ENCODE data around the gene SMAD9.

The SMAD9 gene

DNA sequence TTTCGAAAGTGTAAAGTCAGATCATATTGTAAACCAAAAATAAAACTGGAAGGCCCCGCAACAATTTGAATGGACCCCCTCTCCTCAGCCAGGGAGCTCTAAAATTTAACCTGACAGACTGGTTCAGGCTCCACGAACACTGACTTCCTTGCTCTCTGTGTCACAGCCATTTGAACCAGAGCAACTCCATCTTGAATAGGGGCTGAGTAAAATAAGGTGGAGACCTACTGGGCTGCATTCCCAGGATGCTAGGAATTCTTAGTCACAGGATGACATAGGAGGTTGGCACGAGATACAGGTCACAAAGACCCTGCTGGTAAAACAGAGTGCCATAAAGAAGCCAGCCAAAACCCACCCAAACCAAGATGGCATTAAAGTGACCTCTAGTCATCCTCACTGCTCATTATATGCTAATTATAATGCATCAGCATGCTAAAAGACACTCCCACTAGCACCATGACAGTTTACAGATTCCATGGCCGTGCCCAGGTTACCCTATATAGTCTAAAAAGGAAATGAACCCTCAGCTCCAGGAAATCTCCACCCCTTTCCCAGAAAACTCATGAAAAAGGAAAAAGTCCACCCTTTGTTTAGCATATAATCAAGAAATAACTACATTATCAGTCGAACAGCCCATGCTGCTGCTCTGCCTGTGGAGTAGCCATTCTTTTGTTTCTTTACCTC lies 57.9 kb downstream of the SMAD9 start:
- no peak for FAIRE-seq

DNA sequence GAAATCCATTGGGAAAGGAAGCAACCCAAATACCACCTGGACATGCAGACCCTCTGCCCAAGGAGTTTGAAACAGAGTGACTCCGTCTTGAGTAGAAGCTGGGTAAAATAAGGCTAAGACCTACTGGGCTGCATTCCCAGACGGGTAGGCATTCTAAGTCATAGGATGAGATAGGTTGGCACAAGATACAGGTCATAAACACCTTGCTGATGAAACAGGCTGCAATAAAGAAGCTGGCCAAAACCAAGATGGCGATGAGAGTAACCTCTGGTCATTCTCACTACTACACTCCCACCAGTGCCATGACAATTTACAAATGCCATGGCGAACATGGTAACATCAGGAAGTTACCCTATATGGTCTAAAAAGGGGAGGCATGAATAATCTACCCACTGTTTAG lies 60.8 kb downstream of the SMAD9 start:
- no peak for FAIRE-seq

DNA sequence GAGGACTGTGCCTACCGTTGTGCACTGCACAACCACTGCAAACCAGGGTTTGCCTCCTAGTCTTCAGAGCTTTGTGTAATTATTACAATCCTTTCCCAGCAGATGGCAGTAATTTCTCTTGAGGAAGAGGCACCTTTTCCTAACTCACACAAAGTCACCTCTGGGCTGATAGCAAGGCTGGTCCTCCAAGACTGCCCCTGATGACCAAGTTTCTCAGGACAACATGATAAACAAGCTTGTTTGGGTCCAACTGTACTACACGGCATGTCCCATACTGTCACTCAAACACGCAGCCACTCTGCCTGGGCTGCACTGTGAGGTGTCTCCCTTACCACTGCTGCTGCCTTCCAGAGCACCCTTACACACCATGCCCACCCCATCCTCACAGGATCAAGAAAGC lies 61.7 kb downstream of the SMAD9 start:
- no peak for FAIRE-seq

DNA sequence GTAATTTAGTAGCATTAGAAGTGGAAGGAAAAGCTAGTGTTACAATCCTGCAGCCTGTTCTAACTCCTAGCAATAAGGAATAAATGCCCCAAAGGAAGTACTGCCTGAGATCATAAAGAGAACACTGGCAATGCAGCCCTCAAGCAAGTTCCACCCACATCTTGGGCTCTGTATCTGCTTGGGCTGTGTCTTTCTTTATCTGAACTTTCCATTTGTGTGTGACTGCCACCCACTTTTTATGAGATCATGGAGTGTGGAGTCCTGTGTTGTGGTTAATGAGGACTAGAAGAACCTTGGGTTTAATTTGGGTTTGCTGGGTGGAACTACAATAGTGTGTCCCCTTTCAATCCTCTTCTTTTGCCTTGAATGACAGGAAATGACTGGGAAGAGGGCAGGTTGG lies 62.8 kb downstream of the SMAD9 start:
- no peak for FAIRE-seq

DNA sequence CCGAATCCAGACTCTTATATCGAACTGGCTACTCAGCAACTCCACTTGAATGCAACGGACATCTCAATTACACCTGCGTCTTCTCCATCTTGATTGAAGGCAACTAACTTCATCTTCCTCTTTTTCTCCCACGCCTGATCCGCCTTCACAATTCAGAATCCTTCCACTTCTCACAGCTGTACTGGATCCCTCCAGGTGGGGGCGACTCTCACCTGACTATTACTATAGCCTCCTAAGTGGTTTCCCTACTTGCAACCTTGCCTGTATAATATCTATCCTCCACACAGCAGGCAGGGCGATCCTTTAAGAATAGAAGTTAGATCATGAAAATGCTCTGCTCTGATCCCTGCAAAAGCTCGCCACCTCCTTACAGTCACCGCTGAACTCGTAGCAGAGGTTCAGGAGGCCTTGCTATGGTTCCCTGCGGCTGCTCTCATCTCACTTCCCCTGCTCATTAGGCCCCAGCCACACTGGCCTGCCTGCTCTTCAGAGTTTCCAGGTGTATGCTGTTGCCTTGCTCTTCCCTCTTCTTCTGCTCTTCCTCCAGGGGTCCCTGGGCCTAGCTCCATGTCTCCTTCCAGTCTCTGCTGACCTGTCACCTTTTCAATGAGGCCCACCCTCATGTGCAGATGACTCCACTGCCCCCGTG lies 69.1 kb downstream of the SMAD9 start:
- no peak for FAIRE-seq

DNA sequence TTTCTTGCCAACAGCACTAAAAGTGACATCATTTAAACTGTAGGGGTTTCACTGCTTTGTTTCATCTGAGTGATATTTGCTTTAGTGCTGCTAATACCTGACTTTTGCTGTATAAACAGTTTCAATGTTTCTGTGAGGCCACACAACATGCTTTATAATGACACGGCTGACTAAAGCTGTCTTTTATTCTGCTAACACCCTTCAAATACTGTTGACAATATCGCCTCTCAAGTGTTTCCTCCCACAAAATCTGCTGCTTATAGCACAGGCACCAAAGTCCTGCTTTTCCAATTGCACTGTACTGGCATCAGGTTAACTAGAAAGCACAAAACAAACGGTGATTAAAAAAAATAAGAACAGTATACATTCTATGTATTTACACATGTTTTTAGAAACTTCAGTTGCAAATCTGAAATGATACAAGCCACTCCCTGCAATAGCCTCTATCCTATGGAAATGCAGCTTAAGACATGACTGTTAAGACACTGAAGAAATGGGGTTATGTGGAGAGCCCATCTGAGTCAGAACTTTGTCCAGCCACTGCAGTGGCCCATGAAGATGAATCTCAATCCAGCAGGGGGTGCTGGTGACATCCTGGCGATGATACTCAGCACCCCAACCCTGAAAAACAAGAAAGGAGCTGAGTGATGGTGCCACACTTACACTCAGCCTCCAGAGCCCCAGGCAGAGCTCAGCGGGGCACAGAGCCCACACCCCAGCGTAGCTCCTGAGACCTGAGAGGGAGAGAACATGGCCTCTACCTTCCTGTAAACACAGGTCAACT lies 71.6 kb downstream of the SMAD9 start:
- no peak for FAIRE-seq

DNA sequence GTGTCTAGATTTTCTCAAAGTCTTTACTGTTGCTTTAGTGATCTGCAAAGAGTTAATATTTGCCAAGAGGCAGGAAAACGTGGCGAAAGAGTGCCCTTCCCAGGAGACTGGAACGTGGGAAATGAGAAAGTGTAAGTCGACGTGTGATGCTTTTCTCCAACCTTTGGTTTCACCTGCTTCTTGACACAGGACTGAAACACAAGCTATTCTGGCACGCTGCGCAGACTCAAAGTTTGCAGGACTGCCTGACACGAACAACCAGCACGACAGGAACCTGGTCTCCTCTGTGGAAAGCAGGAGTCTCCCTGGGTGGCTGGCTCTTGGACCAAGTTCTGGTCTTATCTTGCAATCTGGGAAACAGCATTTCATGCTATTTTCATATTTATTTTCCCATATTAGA lies 72.4 kb downstream of the SMAD9 start:
- no peak for FAIRE-seq

DNA sequence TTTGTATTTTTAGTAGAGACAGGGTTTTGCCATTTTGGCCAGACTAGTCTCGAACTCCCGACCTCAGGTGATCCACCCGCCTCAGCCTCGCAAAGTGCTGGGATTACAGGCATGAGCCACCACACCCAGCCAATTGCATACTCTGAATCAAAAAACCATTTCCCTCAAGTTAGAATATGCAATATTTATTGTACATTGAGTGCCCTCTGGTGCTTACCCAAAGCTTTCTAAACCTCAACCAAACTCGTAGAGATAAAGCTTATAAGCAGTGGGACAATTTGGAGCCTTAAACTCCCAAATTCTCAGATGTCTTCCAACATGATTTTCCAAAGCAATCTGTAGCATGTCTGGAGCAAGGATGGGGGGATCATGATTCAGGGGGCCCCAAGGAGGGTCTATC lies 78.6 kb downstream of the SMAD9 start:
- FAIRE-seq, result no peak

DNA sequence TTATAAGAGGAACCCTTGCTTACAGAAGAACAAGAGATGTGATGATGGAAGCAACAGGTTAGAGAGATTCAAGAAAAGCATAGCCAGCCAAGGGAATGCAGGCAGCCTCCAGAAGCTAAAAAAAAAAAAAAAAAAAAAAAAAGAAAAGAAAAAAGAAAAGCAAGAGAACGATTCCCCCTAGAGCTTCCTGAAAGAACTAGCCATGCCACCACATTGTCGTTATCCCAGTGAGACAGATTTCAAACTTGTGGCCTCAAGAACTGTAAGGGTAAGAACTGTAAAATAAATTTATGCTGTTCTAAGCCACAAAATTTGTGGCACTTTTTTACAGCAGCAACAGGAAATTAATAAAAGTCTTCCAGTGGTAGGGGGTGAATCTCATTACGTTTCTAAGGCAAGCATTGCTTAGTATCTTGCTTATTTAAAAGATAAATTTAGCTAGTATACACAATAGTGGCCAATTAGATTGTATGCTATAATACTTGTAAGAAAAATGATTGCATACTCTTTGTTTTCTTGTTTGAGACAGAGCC lies 79.3 kb downstream of the SMAD9 start:
- FAIRE-seq, result no peak

DNA sequence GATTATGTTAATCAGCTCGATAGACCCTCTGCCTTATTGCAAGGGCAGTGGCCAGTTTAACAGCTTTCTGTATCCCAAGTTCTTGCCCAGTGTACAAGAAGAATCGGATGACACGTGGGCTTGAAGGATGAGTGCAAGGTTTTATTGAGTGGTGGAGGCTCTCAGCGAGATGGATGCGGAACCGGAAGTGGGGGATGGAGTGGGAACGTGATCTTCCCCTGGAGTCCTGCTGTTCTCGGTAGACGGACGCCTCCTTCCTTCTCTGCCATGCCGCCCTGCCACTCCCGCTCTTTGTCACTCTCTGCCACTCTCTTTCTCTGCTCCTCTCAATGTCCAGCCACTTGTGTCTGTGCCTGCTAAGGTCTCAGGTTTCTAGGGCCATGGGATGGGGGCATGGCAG lies 80.1 kb downstream of the SMAD9 start:
- FAIRE-seq, result no peak

DNA sequence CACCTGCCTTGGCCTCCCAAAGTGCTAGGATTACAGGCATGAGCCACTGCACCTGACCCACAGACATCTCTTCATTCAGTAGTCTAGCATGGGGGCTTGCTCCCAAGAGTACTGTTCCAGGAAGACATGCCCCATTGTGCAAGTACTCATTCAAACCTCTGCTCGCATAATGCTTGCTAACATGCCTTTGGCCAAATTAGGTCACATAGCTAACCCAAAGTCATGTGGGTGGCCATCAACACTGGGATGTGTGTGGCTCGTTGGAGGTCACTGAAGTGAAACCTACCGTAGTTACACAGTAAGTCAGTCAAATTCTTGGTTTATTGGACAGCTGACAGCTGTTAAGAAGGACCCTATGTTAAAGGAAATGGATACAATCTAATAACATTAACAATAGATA lies 80.8 kb downstream of the SMAD9 start:
- FAIRE-seq, result no peak

DNA sequence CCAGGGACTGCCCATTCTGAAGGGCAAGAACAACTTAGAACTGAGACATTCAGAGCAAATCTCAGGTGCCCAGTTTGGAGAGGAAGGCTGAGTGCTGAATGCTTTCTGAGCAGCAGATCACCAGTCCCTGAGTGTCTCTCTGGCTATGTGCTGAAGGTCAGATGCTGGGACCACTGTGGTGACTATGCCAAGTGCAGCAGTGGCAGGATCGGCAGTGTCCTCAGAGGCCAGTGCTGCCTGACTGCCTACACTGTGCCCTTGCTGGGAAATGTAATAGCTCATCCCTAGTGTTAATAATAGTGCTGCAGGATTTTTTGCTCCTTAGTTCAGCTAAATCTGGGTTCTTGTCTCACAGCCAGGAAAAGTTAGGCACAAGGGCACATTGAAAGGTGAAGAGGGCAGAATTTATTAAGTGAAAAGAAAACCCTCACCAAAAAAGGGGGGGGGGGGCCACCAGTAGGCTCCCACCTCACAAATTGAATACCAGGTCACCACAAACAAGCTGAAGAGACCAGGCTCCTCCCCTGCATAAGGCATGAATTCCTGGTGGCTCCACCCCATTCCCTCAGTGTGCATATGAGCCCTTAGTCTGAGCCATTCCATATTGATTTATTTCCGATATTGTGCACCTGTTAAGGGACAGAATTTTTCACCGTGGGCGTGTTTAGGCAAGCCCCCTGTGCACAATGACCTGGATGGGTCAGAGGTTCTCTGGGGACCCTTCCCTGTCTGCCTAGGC lies 82.5 kb downstream of the SMAD9 start:
- FAIRE-seq, result no peak

DNA sequence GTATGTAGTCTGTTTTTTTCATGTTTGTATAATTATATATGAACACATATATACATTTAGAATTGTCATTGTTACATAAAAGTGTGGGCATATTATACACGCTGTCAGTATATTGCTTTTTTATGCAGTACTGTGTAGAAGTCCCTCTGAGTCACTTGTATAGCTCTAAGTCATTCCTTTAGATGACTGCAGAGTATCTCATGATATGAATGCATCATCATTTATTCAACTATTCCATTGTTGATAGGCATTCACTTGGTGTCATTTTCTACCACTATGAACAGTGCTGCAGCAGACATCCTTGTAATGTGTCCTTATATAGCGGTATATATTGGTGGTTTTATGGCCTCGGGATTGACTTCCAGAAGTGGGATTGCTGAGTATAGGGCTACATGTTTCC lies 85.7 kb downstream of the SMAD9 start:
- no peak for FAIRE-seq

DNA sequence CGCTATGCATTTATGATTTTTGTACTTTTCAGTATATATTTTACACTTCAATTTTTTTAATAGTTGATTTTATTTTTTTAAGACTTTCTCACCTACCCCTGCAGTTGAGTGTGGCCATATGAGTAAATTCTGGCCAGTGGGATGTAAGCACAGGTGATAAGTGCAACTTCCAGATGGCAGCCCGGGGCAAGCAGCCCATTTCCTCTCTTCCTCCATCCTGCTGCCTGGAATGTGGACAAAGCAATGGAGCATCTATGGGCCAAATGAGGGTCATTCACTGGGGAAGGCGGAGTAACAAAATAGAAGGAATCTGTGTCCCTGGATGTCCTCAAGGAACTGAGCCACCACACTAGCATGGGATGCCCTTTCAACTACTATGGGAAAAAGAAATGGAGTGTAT lies 88.7 kb downstream of the SMAD9 start:
- FAIRE-seq, result no peak

DNA sequence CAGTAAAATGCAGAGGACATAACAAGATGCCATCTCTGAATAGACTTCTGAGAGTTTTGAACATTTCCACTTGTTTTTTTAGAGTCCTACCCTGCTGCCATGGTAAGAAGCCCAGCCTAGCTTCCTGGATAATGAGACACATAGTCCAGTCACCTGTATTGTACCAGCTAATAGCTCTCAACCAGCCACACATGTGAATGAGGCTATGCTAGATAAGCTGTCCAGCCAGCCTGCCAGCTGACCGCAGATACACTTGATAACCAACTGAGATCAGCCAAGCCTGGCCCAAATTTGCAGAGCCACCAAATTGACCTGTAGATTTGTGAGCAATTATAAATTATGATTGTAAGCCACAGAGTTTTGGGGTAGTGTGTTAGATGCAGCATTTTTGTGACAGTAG lies 90.3 kb downstream of the SMAD9 start:
- no peak for FAIRE-seq

DNA sequence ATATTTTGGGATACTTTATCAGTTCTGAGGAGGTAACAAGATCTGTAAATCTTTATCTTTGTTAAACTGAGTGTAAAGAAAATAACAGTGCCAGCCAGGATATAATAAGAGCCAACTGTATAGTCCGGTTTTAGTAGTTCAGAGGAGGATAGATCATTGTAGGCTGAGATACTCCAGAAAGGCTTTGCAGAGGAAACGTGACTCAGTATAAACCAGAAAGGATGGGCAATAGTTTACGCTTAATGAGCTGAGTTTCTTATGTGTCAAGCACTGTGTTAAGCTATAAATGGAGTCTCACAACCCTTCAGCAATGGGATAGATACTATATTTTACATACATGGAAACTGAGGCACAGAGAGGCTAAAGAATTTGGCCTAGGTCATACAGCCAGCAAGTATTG lies 97.3 kb downstream of the SMAD9 start:
- no peak for FAIRE-seq

DNA sequence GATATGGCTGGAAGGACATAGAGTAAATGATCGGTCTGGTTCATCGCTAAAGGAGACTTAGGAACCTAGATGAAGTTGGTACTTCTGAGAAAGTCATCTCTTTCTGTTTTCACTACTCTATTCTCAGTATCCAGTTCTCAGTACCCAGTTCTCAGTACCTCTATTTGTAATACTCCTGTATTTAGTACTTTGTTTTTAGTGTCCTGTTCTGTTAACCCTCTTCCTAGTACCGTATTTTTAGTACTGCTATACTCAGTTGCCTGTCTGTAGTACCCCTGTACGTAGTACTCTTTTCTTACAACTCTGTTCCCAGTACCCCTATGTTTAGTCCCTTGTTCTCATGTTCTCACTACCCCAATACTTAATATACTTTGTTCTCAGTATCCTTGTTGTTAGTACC lies 99.8 kb downstream of the SMAD9 start:
- no peak for FAIRE-seq

DNA sequence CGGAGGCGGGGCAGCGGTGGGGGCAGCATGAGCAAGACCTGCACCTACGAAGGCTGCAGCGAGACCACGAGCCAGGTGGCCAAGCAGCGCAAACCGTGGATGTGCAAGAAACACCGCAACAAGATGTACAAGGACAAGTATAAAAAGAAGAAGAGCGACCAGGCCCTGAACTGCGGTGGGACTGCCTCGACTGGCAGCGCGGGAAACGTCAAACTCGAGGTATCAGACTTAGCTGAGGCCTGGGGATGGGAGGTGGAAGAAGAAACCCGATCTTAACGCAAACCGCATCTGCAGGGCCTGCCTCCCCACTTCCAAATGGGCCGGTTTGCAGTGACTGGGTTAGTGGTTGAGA lies 100.3 kb downstream of the SMAD9 start:
- no peak for FAIRE-seq

DNA sequence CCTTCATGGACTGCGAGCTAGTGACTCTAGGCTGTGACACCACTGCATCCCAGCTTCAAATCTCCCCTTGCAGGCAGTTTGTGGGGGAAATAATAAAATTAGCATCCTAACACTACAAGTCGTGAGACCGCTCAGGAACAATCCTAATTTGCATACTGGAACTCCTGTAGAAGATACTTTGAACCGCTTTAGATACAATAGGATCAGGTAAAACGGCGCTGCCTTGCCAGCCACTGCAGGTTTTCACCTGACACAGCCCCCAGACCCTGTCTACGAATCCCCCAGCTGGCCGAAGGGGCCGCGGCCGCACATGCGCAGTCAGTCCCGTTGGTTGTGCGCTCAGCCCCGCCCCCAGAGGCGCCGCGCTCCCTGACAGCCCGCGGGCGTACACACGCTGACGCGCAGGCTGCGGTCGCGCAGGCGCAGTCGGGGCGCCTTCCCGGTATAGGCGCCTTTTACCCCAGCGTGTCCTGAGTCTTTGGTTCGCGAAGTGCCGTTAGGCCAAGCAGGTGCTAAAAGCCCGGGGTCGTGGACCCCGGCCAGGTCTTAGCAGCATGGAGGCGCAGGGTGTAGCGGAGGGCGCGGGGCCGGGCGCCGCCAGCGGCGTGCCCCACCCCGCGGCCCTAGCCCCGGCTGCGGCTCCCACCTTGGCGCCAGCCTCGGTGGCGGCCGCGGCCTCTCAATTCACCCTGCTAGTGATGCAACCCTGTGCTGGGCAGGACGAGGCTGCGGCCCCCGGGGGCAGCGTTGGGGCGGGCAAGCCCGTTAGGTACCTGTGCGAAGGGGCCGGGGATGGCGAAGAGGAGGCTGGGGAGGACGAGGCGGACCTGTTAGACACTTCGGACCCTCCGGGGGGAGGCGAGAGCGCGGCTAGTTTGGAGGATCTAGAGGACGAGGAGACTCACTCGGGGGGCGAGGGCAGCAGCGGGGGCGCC lies 101.0 kb downstream of the SMAD9 start, which contains the start of gene RFXAP:
TSS of gene RFXAP (plus strand) at position 419 of the 935 bp plus-strand sequence. CDS start at position 555, 136 bp downstream.
- FAIRE-seq, result no peak

DNA sequence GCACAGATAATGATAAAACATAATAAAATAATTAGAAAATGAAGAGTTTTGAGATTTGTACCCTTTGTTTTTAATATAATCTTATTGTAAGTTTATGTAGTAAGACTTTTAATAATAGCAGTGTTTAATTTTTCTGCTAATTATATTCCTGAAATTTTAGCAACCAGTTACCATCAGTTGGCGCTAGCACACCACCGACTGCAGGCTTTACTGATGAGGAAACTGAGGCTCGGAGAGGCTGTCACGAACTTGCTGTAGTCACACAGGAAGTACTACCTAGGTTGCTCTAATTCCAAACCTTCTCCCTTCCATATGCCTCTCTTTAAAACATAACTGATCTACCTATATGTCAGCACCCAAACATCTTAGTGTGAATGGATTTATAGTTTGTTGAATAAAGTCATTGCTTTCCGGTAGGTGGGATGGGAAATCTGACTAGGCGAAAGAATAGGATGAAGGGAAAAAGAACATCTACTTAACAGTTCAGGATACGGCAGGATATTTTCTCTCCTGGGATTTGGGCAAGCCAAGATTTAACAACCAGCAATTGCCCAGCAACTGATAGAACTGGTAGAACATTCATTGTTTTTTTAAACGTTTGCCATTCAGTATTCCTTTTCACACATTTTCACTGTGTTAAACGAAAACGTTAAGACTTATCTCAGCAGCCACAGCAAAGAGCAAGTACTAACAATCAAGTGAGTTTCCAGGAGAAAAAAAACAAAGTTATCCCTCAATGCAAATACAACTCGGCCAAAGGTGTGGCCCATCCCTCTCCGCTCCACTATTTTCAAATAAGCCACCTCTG lies 101.8 kb downstream of the SMAD9 start:
- no peak for FAIRE-seq

DNA sequence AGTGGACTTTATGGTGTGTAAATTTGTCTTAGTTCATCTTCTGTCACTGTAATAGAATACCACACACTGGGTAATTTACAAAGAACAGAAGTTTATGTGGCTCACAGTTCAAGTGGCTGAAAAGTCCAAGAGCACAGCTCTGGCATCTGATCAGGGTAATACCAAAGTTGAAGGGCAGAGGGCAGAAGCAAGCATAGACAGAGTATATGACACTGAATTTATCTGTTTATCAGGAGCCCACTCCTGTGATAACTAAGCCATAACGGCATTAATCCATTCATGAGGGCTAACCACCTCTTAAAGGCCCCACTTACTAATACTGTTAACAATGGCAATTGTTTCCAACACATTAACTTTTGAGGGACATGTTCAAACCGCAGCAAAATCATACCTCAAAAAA lies 105.0 kb downstream of the SMAD9 start:
- FAIRE-seq, result no peak
